H1 (cell line): ENCODE results near the gene RANBP3L. TPM values are rescaled to one million over a fixed set of nuclear protein-coding genes. Genes with fewer than 3 reads are reported as not detected.

ENCODE experiments used
- E2F6 ChIP-seq: IDR thresholded peaks from 2 replicates; pipeline ENCODE4 v1.6.1; 2012; ENCODE audit warnings: inconsistent platforms
- polyA plus RNA-seq, 7 experiments: library from polyadenylated mRNA; depleted of rRNA in 3 of 7; stranded (reverse) in 5 of 7; unstranded in 2 of 7; fragments of >200 nt in 5 of 7; fragments of 200-250 nt in 2 of 7; gene quantifications; 1 replicate in 5 of 7; 2 replicates in 1 of 7; 4 replicates in 1 of 7; pipeline versions ENCODE4 v1.2.1 to v1.2.3, GENCODE V29; 2011 to 2013; ENCODE audit warnings: missing spikeins in 2 of 7, mixed read lengths in 2 of 7
- total RNA-seq: library from RNA; stranded (reverse); fragmentation: NEBNext Ultra II Directional; extraction: Animal tissue kit (Norgen Biotek cat#: 25700); gene quantifications from 2 replicates; pipeline ENCODE4 v1.2.1, GENCODE V29; 2021

Gene RANBP3L
- total and polyA plus RNA-seq, 2 of the 8 experiments (the other 6 are each of a cell fraction or from before 2014, with no cell fraction given) = not detected

GRCh38 chr5:36217567-36217966 lies 84.1 kb downstream of the RANBP3L start (continued):
- no peak for TF ChIP-seq E2F6
